A549 (cell line): Measurements from ENCODE around the gene OR13A1. TPM values are rescaled to one million over a fixed set of nuclear protein-coding genes. Genes with fewer than 3 reads are reported as not detected.

Experiments used
- ATAC-seq, 2 experiments: fragments of 200-7000 bp in 1 of 2; fragments of >200 bp in 1 of 2; cut with Nextera tagmentation in 1 of 2; cut with Tn5 transposase in 1 of 2; 3 replicates each; pipeline versions ENCODE4 v1.8.0 to v1.9.1; 2018 to 2020; ENCODE audit warnings: mild to moderate bottlenecking in 1 of 2, moderate library complexity in 1 of 2
- CTCF ChIA-PET: fragments of 300-600 bp; sonication (Branson Sonifier 250); formaldehyde crosslinking; extraction: SDS; loops from one replicate; lab custom pipeline; 2021; ENCODE audit warnings: antibody characterized with exemption, inconsistent platforms; lab: Yijun Ruan, JAX
- POLR2A ChIA-PET: fragments of 350-600 bp; formaldehyde crosslinking; extraction: SDS; loops from one replicate; lab custom pipeline; 2021; ENCODE audit warnings: antibody characterized with exemption, inconsistent platforms; lab: Yijun Ruan, JAX
- DNase-seq, 2 experiments: peaks; one replicate each; pipeline versions ENCODE4 v3.0.0 to v3.0.0-alpha.2; 2011 to 2016; ENCODE audit warnings: low read depth in 1 of 2, low spot score in 1 of 2
- FAIRE-seq: peaks from 2 replicates; lab custom pipeline; 2011; peaks lifted over from hg19 to GRCh38; lab: Jason Lieb, UNC
- H3K27ac ChIP-seq, 2 experiments: fragments of >200 bp; sonication (Bioruptor Twin); formaldehyde crosslinking; 3 replicates each; pipeline ENCODE4 v1.5.1; 2016 to 2017
- H3K4me1 ChIP-seq: fragments of >200 bp; sonication (Bioruptor Twin); formaldehyde crosslinking; 3 replicates; pipeline ENCODE4 v1.6.1; 2016
- H3K4me2 ChIP-seq: fragments of >200 bp; sonication (Bioruptor Twin); formaldehyde crosslinking; 3 replicates; pipeline ENCODE4 v1.6.1; 2016
- H3K4me3 ChIP-seq: fragments of >200 bp; sonication (Bioruptor Twin); formaldehyde crosslinking; 3 replicates; pipeline ENCODE4 v1.5.1; 2016
- H3K9me3 ChIP-seq: fragments of >200 bp; sonication (Bioruptor Twin); formaldehyde crosslinking; 3 replicates; pipeline ENCODE4 v1.6.1; 2016
- HMGXB4 ChIP-seq: fragments of 250-450 bp; sonication (Bioruptor Pico); IDR thresholded peaks from 2 replicates; pipeline ENCODE4 v1.5.0; 2021; ENCODE audit warnings: mild to moderate bottlenecking, moderate library complexity, borderline replicate concordance
- MAFK ChIP-seq: fragments of 450-650 bp; IDR thresholded peaks from 2 replicates; pipeline ENCODE4 v1.6.1; 2014; ENCODE audit not compliant: partially characterized antibody
- POLR2A ChIP-seq: IDR thresholded peaks from 2 replicates; pipeline ENCODE4 v1.6.1; 2012; ENCODE audit warnings: mild to moderate bottlenecking, low read length
- POLR2AphosphoS2 ChIP-seq: conservative IDR thresholded peaks from 2 replicates; pipeline ENCODE4 v1.6.1; 2012; ENCODE audit warnings: low read length, improper control_type of control experiment, inconsistent platforms
- WGBS: methylation state at CpG from one replicate; pipeline ENCODE4 v1.1.6; 2017; ENCODE audit errors: missing lambda C conversion rate; 5-methylcytosine and 5-hydroxymethylcytosine counted together
- polyA plus RNA-seq, 4 experiments: library from polyadenylated mRNA; depleted of rRNA in 3 of 4; stranded (reverse); fragments of >200 nt; fragmentation: RNase III in 1 of 4; extraction: RNeasy Plus Mini Kit Qiagen cat#74134 plus additional on column Dnase treatment in 1 of 4; gene quantifications; 2 replicates in 3 of 4; 3 replicates in 1 of 4; pipeline ENCODE4 v1.2.3, GENCODE V29; 2011 to 2017
- TF ChIP-seq, protein P1 (sequence below): fragments of 450-650 bp; IDR thresholded peaks from 2 replicates; pipeline ENCODE4 v1.6.1; 2014; ENCODE audit warnings: antibody characterized with exemption

Gene OR13A1
- polyA plus RNA-seq, 2 of the 4 experiments (the other 2 are of a cell fraction): 0.04 TPM; not detected in 1

GRCh38 chr10:45254892-45255291 is 60.5 kb downstream of the OR13A1 start:
- Histone ChIP-seq H3K4me2 (no peak overlapping the region), H3K27ac (no peak overlapping the region), H3K4me3 (no peak overlapping the region), H3K4me1 (no peaks in the 10 kb centered on the region), H3K9me3 (no peaks in the 10 kb centered on the region)
- TF ChIP-seq MAFK (peak; percentile 13), HMGXB4 (no peak)
- POLR2A ChIA-PET: no interaction called here
- CTCF ChIA-PET: no interaction called here
- no peak for FAIRE-seq
- no peak for ATAC-seq
- no peak for DNase-seq

GRCh38 chr10:45253183-45253914 is 62.1 kb downstream of the OR13A1 start:
- POLR2A ChIA-PET: no interaction called here

More at GRCh38 chr10:45253183-45253914, 62.1 kb downstream of the OR13A1 start:
- Histone ChIP-seq H3K4me1 (no peaks in the 10 kb centered on the region), H3K4me3 (no peak overlapping the region), H3K9me3 (no peaks in the 10 kb centered on the region), H3K4me2 (no peak overlapping the region), H3K27ac (no peak overlapping the region)
- no peak for TF ChIP-seq POLR2AphosphoS2
- no peak for TF ChIP-seq MAFK
- TF ChIP-seq POLR2A: no peak
- TF ChIP-seq, protein P1, sequence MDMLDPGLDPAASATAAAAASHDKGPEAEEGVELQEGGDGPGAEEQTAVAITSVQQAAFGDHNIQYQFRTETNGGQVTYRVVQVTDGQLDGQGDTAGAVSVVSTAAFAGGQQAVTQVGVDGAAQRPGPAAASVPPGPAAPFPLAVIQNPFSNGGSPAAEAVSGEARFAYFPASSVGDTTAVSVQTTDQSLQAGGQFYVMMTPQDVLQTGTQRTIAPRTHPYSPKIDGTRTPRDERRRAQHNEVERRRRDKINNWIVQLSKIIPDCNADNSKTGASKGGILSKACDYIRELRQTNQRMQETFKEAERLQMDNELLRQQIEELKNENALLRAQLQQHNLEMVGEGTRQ: no peak
- DNase-seq (no peak), FAIRE-seq (no peak), ATAC-seq (0 out of 6 replicates have a peak, but pooled peaks of 1 of the 2 experiments have one; percentile 28)
- 0% methylated on average over 1 of the region's 2 CpGs for WGBS
- CTCF ChIA-PET: interaction anchor here (1.2 to 1.5 kb wide), 2 partner anchors 9 to 12 kb away, joined by 3 read pairs; no protein-coding TSS in a partner anchor

Other genes with a start within 250 kb of the OR13A1 start
- gene ALOX5, start 58.6 kb upstream of the OR13A1 start, polyA plus RNA-seq (2011; rRNA removed): 0.18 and 0.25 TPM in 2 replicates
- 0.21 to 0.40 TPM (median 0.26 TPM) in 3 replicates for gene ALOX5, start 58.6 kb upstream of the OR13A1 start, polyA plus RNA-seq (2017; fragmentation: RNase III; extraction: RNeasy Plus Mini Kit Qiagen cat#74134 plus additional on column Dnase treatment)